ENCODE measurements around the gene SLC9A9. TPM values are rescaled to one million over a fixed set of nuclear protein-coding genes. Genes with fewer than 3 reads are reported as not detected.

SLC9A9 gene
- total and polyA plus RNA-seq, 2 of the 8 experiments (the other 6 are each of a cell fraction or from before 2014, with no cell fraction given): 0.48 to 1.1 TPM

- TF ChIP-seq MAFK (IDR thresholded peaks at IDR 0.05; ENCODE audit: low read depth, low read length) (no peak), TEAD4 (IDR thresholded peaks at IDR 0.05; ENCODE audit: low read depth, low read length) (peak; percentile 54; the same call in 1 of the 2 replicates), CEBPB (IDR thresholded peaks at IDR 0.05; ENCODE audit: low read depth, low read length) (no peak)
Measured at GRCh38 chr3:143497382-143497781, 350.9 kb downstream of the SLC9A9 start (continued).
